ENCODE measurements around the gene CPXM1. TPM values are rescaled to one million over a fixed set of nuclear protein-coding genes. Genes with fewer than 3 reads are reported as not detected.

CPXM1 gene
- polyA plus RNA-seq, 1 experiment, result 9.0 TPM

DNA sequence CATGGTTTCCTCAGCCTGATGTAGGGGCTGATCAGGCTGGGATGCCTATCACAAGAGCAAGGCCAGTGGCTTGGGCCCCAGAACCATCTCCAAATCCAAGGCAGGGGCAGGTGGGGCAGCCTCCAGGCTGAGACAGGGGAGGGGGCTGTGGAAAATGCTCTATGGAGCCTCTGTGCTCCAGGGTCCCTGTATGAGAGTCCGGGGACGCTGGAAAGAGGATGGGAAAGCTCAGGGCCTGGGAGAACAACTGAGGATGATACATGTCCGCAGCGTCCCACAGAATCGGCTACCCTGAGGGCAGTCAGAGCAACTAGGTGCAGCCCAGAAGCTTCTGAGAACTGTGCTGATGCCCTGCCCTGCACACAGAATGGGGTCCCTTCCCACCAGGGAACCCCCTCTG lies 43.4 kb downstream of the CPXM1 start:
- TF ChIP-seq CTCF (IDR thresholded peaks at IDR 0.05; ENCODE audit: low read depth, low read length), result no peak
- no peak for DNase-seq (ENCODE audit: low read depth, low spot score)
- Histone ChIP-seq H3K9me3 (ENCODE audit: control insufficient read depth, insufficient read depth, low read length) (no peaks in the 10 kb centered on the region), H3K27ac (ENCODE audit: low read depth, low read length) (no peak overlapping the region), H3K4me3 (ENCODE audit: low read depth, low read length) (no peak overlapping the region), H3K27me3 (ENCODE audit: control insufficient read depth, insufficient read depth, low read length) (peaks cover 60% of the 10 kb centered on the region)
- ChIA-PET POLR2A (no interaction called here), CTCF (interaction anchor here (1.5 kb wide), 1 partner anchor 95 kb away, joined by 4 read pairs; no protein-coding TSS in a partner anchor)

- DNase-seq (ENCODE audit: low read depth, low spot score), result peak; percentile 27
- Histone ChIP-seq H3K27me3 (ENCODE audit: control insufficient read depth, insufficient read depth, low read length) (peaks cover 65% of the 10 kb centered on the region), H3K4me3 (ENCODE audit: low read depth, low read length) (no peak overlapping the region), H3K27ac (ENCODE audit: low read depth, low read length) (no peak overlapping the region), H3K9me3 (ENCODE audit: control insufficient read depth, insufficient read depth, low read length) (no peaks in the 10 kb centered on the region)
- ChIA-PET POLR2A (no interaction called here), CTCF (interaction anchor here (0.9 to 4.3 kb wide), 9 partner anchors 10 to 245 kb away, joined by 3 to 40 read pairs (median 4); no protein-coding TSS in a partner anchor)
- TF ChIP-seq CTCF (IDR thresholded peaks at IDR 0.05; ENCODE audit: low read depth, low read length), result peak; percentile 85
Measured at GRCh38 chr20:2756056-2756611, 44.3 kb downstream of the CPXM1 start.

- DNase-seq (ENCODE audit: low read depth, low spot score), result no peak
- Histone ChIP-seq H3K9me3 (ENCODE audit: control insufficient read depth, insufficient read depth, low read length) (no peaks in the 10 kb centered on the region), H3K27me3 (ENCODE audit: control insufficient read depth, insufficient read depth, low read length) (peaks cover 71% of the 10 kb centered on the region), H3K27ac (ENCODE audit: low read depth, low read length) (no peak overlapping the region), H3K4me3 (ENCODE audit: low read depth, low read length) (no peak overlapping the region)
- POLR2A ChIA-PET, result interaction anchor here (0.7 kb wide), 1 partner anchor 35 kb away, joined by 8 read pairs; no protein-coding TSS in a partner anchor
- TF ChIP-seq CTCF (IDR thresholded peaks at IDR 0.05; ENCODE audit: low read depth, low read length), result no peak
- CTCF ChIA-PET, result interaction anchor here (0.6 to 4.3 kb wide), 12 partner anchors 11 to 246 kb away, joined by 3 to 40 read pairs (median 4); partner anchors contain the start of genes PCED1A and VPS16
Measured at GRCh38 chr20:2755451-2756055, 44.9 kb downstream of the CPXM1 start.

DNA sequence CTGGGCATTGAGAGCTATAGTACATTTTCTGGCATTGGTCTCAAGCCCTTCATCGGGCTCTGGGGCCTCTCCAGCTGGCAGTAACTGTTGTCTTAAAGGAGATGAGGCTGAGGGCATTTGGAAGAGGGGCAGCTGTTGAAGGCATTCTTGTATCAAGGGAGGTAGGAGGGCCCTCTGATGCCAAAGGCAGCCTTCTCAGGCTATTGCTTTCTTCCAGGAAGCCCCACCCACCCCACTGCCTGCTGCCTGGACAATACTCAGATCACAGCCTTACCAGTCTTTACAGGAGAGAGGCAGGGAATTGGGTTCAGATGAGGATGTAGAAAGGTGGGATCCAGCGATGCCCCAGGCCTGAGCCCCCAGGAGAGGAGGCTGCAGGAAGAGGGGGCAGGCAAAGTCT lies 46.0 kb downstream of the CPXM1 start:
- no peak overlapping the region for H3K27ac ChIP-seq (ENCODE audit: low read depth, low read length)
- CTCF ChIA-PET, result interaction anchor here (1.0 to 4.3 kb wide), 4 partner anchors 86 to 247 kb away, joined by 3 to 40 read pairs (median 10); partner anchors contain the start of genes PCED1A and VPS16
- POLR2A ChIA-PET, result no interaction called here
- no peak for DNase-seq (ENCODE audit: low read depth, low spot score)
- no peak overlapping the region for H3K4me3 ChIP-seq (ENCODE audit: low read depth, low read length)
- peaks cover 75% of the 10 kb centered on the region for H3K27me3 ChIP-seq (ENCODE audit: control insufficient read depth, insufficient read depth, low read length)
- H3K9me3 ChIP-seq (ENCODE audit: control insufficient read depth, insufficient read depth, low read length), result no peaks in the 10 kb centered on the region; the same call in 1 of the 2 replicates
- no peak for TF ChIP-seq CTCF (IDR thresholded peaks at IDR 0.05; ENCODE audit: low read depth, low read length)

DNA sequence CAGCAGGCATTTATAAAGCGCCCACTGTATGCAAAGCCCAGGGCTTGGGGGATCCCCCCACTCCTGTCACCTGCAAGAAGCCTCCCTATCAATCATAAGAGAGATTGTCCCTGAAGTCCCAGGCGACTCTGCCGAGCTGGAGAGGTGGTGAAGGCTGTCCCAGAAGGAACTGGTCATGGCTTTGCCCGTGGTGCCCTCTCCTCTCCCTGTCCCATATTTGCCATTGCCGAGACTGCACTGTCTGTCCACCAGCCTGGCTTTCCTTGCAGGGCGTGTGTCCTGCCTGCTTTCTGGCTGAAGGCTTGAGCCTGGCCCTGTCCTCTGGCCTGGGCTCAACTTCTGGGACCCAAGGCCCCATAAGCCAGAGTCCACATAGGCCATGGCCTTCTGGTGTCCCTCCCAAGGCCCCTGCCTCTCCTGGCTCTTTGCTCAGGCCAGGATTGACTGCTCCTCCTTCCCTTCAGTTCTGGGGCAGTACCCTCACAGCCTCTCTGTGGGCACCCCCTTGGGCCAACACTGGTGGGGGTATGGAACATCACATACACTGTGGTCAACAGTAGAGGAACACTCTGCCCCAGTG lies 46.9 kb downstream of the CPXM1 start:
- Histone ChIP-seq H3K27me3 (ENCODE audit: control insufficient read depth, insufficient read depth, low read length) (peaks cover 72% of the 10 kb centered on the region), H3K27ac (ENCODE audit: low read depth, low read length) (no peak overlapping the region), H3K9me3 (ENCODE audit: control insufficient read depth, insufficient read depth, low read length) (no peaks in the 10 kb centered on the region; the same call in 1 of the 2 replicates), H3K4me3 (ENCODE audit: low read depth, low read length) (no peak overlapping the region)
- CTCF ChIA-PET, result interaction anchor here (0.9 to 4.3 kb wide), 9 partner anchors 10 to 248 kb away, joined by 3 to 40 read pairs (median 7); no protein-coding TSS in a partner anchor
- POLR2A ChIA-PET, result no interaction called here
- DNase-seq (ENCODE audit: low read depth, low spot score), result no peak
- no peak for TF ChIP-seq CTCF (IDR thresholded peaks at IDR 0.05; ENCODE audit: low read depth, low read length)
